K562 (cell line): Measurements from ENCODE around the gene MT4. TPM values are rescaled to one million over a fixed set of nuclear protein-coding genes. Genes with fewer than 3 reads are reported as not detected.

Experiments
- BDP1 ChIP-seq: IDR thresholded peaks from 3 replicates; pipeline ENCODE4 v1.6.1; 2011; ENCODE audit not compliant: insufficient read length, insufficient read depth
- CCNT2 ChIP-seq: IDR thresholded peaks from 2 replicates; pipeline ENCODE4 v1.6.1; 2011; ENCODE audit warnings: borderline replicate concordance, low read depth, mild to moderate bottlenecking, moderate library complexity, mixed read lengths, low read length; ENCODE audit not compliant: insufficient read length; ENCODE audit errors: extremely low read depth
- CEBPB ChIP-seq: fragments of 450-650 bp; IDR thresholded peaks from 2 replicates; pipeline ENCODE4 v1.6.1; 2016; ENCODE audit warnings: missing genetic modification characterization, missing compliant biosample characterization
- CXXC5 ChIP-seq: fragments of 250-450 bp; sonication (Bioruptor Pico); IDR thresholded peaks from 2 replicates; pipeline ENCODE4 v1.8.0; 2022; ENCODE audit warnings: inconsistent platforms, mild to moderate bottlenecking, moderate library complexity
- FUS ChIP-seq: fragments of 200-400 bp; formaldehyde crosslinking; optimal IDR thresholded peaks from 2 replicates; pipeline ENCODE3; 2017; ENCODE audit warnings: low read depth, low read length
- MED1 ChIP-seq: sonication (generic); formaldehyde crosslinking; IDR thresholded peaks from 2 replicates; pipeline ENCODE4 v1.8.1; 2023; ENCODE audit warnings: missing genetic modification reagents, borderline replicate concordance
- MYBL2 ChIP-seq, 2 experiments: fragments of 450-650 bp in 1 of 2; sonication (generic) in 1 of 2; formaldehyde crosslinking in 1 of 2; IDR thresholded peaks; 2 replicates each; pipeline versions ENCODE4 v1.6.1 to v1.8.1; 2017 to 2022; ENCODE audit warnings: borderline replicate concordance in 1 of 2, inconsistent platforms in 1 of 2, low read depth in 1 of 2, mild to moderate bottlenecking in 1 of 2, missing genetic modification reagents in 1 of 2, moderate library complexity in 1 of 2
- NONO ChIP-seq, 2 experiments: fragments of 200-400 bp in 1 of 2; fragments of 450-650 bp in 1 of 2; formaldehyde crosslinking in 1 of 2; IDR thresholded peaks; 2 replicates each; pipeline ENCODE4 v1.6.1; 2017; ENCODE audit warnings: low read depth in 2 of 2, mild to moderate bottlenecking in 2 of 2, moderate library complexity in 2 of 2, low read length in 1 of 2
- PHF8 ChIP-seq: fragments of 200-600 bp; sonication (generic); IDR thresholded peaks from 2 replicates; pipeline ENCODE4 v1.6.1; 2012; ENCODE audit warnings: mixed run types, mild to moderate bottlenecking, inconsistent platforms, low read length, moderate library complexity, borderline replicate concordance
- RB1 ChIP-seq: fragments of 450-650 bp; IDR thresholded peaks from 2 replicates; pipeline ENCODE4 v1.6.1; 2017; ENCODE audit warnings: low read depth, mild to moderate bottlenecking
- RCOR1 ChIP-seq, 2 experiments: IDR thresholded peaks; 2 replicates each; pipeline ENCODE4 v1.6.1; 2012; ENCODE audit warnings: low read depth in 2 of 2, low read length in 2 of 2, borderline replicate concordance in 1 of 2, improper control_type of control experiment in 1 of 2
- RFX1 ChIP-seq: fragments of 450-650 bp; IDR thresholded peaks from 2 replicates; pipeline ENCODE4 v1.6.1; 2016; ENCODE audit warnings: mild to moderate bottlenecking, moderate library complexity
- SMARCA5 ChIP-seq: fragments of 450-650 bp; IDR thresholded peaks from 2 replicates; pipeline ENCODE4 v1.6.1; 2016
- SNRNP70 ChIP-seq: fragments of 200-400 bp; formaldehyde crosslinking; optimal IDR thresholded peaks from 2 replicates; pipeline ENCODE3; 2017; ENCODE audit warnings: low read depth, low read length
- ZNF263 ChIP-seq: sonication (generic); formaldehyde crosslinking; IDR thresholded peaks from 2 replicates; pipeline ENCODE4 v1.8.0; 2022; ENCODE audit warnings: mild to moderate bottlenecking, missing genetic modification reagents, borderline replicate concordance
- polyA plus RNA-seq, 8 experiments: library from polyadenylated mRNA; depleted of rRNA in 4 of 8; stranded (reverse) in 5 of 8; unstranded in 3 of 8; fragments of >200 nt; fragmentation: Nextera tagmentation in 2 of 8; fragmentation: Illumina TruSeq in 1 of 8; extraction: Ambion mirVana in 2 of 8; extraction: Trizol in 1 of 8; gene quantifications; 2 replicates each; pipeline versions ENCODE4 v1.2.1 to v1.2.3, GENCODE V29; 2011 to 2014; ENCODE audit warnings: inconsistent platforms in 1 of 8, missing spikeins in 1 of 8
- total RNA-seq, 7 experiments: library from RNA; depleted of rRNA in 6 of 7; stranded (reverse); fragments of >200 nt in 6 of 7; fragmentation: Illumina TruSeq in 2 of 7; extraction: Trizol in 2 of 7; gene quantifications; 2 replicates each; pipeline versions ENCODE4 v1.2.1 to v1.2.3, GENCODE V29; 2011 to 2021; ENCODE audit warnings: low replicate concordance in 1 of 7
- TF ChIP-seq, protein P1 (sequence below), 2 experiments: fragments of 450-650 bp; formaldehyde crosslinking in 1 of 2; IDR thresholded peaks; 2 replicates each; pipeline versions ENCODE4 v1.4.0 to v1.6.1; 2014 to 2020; ENCODE audit warnings: mild to moderate bottlenecking in 2 of 2, borderline replicate concordance in 1 of 2, low read depth in 1 of 2
- TF ChIP-seq, protein P2 (sequence below): fragments of 450-650 bp; IDR thresholded peaks from 2 replicates; pipeline ENCODE4 v1.7.0; 2016; ENCODE audit warnings: borderline replicate concordance

The MT4 gene
- total and polyA plus RNA-seq, 9 of the 15 experiments (the other 6 are each of a cell fraction or from before 2014, with no cell fraction given) = not detected

DNA sequence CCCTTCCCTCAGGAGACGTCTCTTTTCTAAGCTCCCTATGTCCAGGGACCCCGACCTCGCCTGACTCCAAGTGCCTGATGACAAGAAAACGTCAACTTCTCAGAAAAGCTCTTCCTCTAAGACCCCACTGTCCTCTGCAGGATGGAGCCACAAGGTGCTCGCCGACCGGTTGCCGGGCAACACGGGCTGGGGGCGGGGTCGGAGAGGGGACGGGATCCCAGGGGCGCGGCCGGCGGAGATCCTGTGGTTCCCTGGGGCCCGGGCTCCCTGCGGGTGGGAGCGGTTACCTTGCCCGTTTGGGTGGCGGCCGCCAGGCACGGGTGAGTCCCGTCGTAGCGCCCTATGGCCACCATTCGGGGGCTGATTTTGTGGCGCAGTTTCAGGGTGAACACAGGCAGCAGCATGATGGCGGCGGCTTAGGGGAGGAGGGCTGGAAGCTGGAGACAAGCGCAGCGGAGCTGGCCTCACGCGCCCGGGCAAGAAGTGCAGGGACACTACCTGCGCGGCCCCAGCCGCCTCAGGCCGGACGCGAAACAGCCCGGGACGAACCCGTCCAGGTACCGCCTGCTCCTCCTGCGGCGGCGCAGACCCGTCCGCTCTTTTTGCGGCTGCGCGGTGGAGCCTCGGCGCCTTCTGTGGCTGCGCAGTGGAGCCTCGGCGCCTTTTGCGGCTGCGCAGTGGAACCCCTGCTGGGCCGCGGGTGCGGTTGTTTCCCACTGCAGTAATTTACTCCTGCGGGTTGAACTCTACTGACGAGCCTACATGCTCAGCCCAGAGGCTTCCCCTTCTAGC lies 45.2 kb upstream of the MT4 start, which contains the start of gene BBS2 (continued):
- peak; percentile 57 for TF ChIP-seq CCNT2
- peak; percentile 66 for TF ChIP-seq ZNF263 (CRISPR knock-in tag)
- TF ChIP-seq RB1 = no peak
- TF ChIP-seq SMARCA5 = no peak
- no peak for TF ChIP-seq RCOR1 (IDR thresholded peaks at IDR 0.05; ENCODE audit: borderline replicate concordance in 1 of 2, low read depth in 2 of 2, low read length in 2 of 2)
- no peak for TF ChIP-seq MYBL2 (IDR thresholded peaks at IDR 0.05; ENCODE audit: low read depth)
- TF ChIP-seq MYBL2 (CRISPR knock-in tag; IDR thresholded peaks at IDR 0.05; ENCODE audit: borderline replicate concordance) = no peak
- TF ChIP-seq, protein P1, sequence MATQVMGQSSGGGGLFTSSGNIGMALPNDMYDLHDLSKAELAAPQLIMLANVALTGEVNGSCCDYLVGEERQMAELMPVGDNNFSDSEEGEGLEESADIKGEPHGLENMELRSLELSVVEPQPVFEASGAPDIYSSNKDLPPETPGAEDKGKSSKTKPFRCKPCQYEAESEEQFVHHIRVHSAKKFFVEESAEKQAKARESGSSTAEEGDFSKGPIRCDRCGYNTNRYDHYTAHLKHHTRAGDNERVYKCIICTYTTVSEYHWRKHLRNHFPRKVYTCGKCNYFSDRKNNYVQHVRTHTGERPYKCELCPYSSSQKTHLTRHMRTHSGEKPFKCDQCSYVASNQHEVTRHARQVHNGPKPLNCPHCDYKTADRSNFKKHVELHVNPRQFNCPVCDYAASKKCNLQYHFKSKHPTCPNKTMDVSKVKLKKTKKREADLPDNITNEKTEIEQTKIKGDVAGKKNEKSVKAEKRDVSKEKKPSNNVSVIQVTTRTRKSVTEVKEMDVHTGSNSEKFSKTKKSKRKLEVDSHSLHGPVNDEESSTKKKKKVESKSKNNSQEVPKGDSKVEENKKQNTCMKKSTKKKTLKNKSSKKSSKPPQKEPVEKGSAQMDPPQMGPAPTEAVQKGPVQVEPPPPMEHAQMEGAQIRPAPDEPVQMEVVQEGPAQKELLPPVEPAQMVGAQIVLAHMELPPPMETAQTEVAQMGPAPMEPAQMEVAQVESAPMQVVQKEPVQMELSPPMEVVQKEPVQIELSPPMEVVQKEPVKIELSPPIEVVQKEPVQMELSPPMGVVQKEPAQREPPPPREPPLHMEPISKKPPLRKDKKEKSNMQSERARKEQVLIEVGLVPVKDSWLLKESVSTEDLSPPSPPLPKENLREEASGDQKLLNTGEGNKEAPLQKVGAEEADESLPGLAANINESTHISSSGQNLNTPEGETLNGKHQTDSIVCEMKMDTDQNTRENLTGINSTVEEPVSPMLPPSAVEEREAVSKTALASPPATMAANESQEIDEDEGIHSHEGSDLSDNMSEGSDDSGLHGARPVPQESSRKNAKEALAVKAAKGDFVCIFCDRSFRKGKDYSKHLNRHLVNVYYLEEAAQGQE (IDR thresholded peaks at IDR 0.05; ENCODE audit: borderline replicate concordance) = peak; percentile 81
- TF ChIP-seq, protein P1 (CRISPR knock-in tag; IDR thresholded peaks at IDR 0.05; ENCODE audit: low read depth) = no peak; the same call in 1 of the 2 replicates
- TF ChIP-seq FUS = no peak
- TF ChIP-seq MED1 (CRISPR knock-in tag) = no peak
- TF ChIP-seq NONO (IDR thresholded peaks at IDR 0.05; ENCODE audit: low read depth in 2 of 2, low read length in 1 of 2) = no peak
- TF ChIP-seq PHF8 = peak; percentile 91; the same call in 1 of the 2 replicates
- no peak for TF ChIP-seq BDP1
- TF ChIP-seq SNRNP70 = no peak
- TF ChIP-seq, protein P2, sequence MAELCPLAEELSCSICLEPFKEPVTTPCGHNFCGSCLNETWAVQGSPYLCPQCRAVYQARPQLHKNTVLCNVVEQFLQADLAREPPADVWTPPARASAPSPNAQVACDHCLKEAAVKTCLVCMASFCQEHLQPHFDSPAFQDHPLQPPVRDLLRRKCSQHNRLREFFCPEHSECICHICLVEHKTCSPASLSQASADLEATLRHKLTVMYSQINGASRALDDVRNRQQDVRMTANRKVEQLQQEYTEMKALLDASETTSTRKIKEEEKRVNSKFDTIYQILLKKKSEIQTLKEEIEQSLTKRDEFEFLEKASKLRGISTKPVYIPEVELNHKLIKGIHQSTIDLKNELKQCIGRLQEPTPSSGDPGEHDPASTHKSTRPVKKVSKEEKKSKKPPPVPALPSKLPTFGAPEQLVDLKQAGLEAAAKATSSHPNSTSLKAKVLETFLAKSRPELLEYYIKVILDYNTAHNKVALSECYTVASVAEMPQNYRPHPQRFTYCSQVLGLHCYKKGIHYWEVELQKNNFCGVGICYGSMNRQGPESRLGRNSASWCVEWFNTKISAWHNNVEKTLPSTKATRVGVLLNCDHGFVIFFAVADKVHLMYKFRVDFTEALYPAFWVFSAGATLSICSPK = no peak
- TF ChIP-seq CXXC5 (CRISPR knock-in tag) = peak; percentile 70
- no peak for TF ChIP-seq CEBPB
- peak; percentile 92 for TF ChIP-seq RFX1
